ENCODE data around the gene UGDH. TPM values are rescaled to one million over a fixed set of nuclear protein-coding genes. Genes with fewer than 3 reads are reported as not detected.
"Not testable (repeated sequence)": the region's sequence is repeated elsewhere in the genome, so short reads cannot be mapped to it uniquely, and the experiment has no call there.

Gene UGDH
- polyA plus RNA-seq (ENCODE audit: insufficient read length in 3 of 3): 100 to 1,000 TPM in 1 of 3 donors, 10 to 100 TPM in 2; 98.2 to 106 (median 98.2) TPM

- peak; percentile 92 to 96 (median 94) for DNase-seq (ENCODE audit: low read depth in 3 of 3, low spot score in 2 of 3)
Observed at GRCh38 chr4:39527296-39528060, at the start of gene UGDH. Gene UGDH (minus strand): TSS chr4:39527439. CDS start chr4:39521512, 5,927 bp downstream.

- no peak for DNase-seq (ENCODE audit: low read depth in 3 of 3, low spot score in 2 of 3)
Observed at GRCh38 chr4:39574946-39575345, 47.7 kb upstream of the UGDH start.

GRCh38 chr4:39571504-39571903, 44.3 kb upstream of the UGDH start:
- no peak for DNase-seq (ENCODE audit: low read depth in 3 of 3, low spot score in 2 of 3)

- no peak for DNase-seq (ENCODE audit: low read depth in 3 of 3, low spot score in 2 of 3)
Observed at GRCh38 chr4:39571054-39571453, 43.8 kb upstream of the UGDH start.

- no peak for DNase-seq (ENCODE audit: low read depth in 3 of 3, low spot score in 2 of 3)
Observed at GRCh38 chr4:39569209-39569608, 42.0 kb upstream of the UGDH start.

- DNase-seq (ENCODE audit: low read depth in 3 of 3, low spot score in 2 of 3): no peak
Observed at GRCh38 chr4:39568805-39569204, 41.6 kb upstream of the UGDH start.

- no peak for DNase-seq (ENCODE audit: low read depth in 3 of 3, low spot score in 2 of 3)
Observed at GRCh38 chr4:39565878-39566600, 38.8 kb upstream of the UGDH start.

- no peak for DNase-seq (ENCODE audit: low read depth in 3 of 3, low spot score in 2 of 3)
Observed at GRCh38 chr4:39563346-39563847, 36.2 kb upstream of the UGDH start.

- DNase-seq (ENCODE audit: low read depth in 3 of 3, low spot score in 2 of 3): no peak
Observed at GRCh38 chr4:39562792-39563191, 35.6 kb upstream of the UGDH start.

- no peak for DNase-seq (ENCODE audit: low read depth in 3 of 3, low spot score in 2 of 3)
Observed at GRCh38 chr4:39559626-39560025, 32.4 kb upstream of the UGDH start.

GRCh38 chr4:39555472-39555871, 28.2 kb upstream of the UGDH start:
- no peak for DNase-seq (ENCODE audit: low read depth in 3 of 3, low spot score in 2 of 3)

- no peak for DNase-seq (ENCODE audit: low read depth in 3 of 3, low spot score in 2 of 3)
Observed at GRCh38 chr4:39548425-39549067, 21.3 kb upstream of the UGDH start.

GRCh38 chr4:39544580-39545315, 17.5 kb upstream of the UGDH start:
- no peak for DNase-seq (ENCODE audit: low read depth in 3 of 3, low spot score in 2 of 3)

- DNase-seq (ENCODE audit: low read depth in 3 of 3, low spot score in 2 of 3): not testable (repeated sequence)
Observed at GRCh38 chr4:39544080-39544479, 16.8 kb upstream of the UGDH start.

GRCh38 chr4:39543034-39543433, 15.8 kb upstream of the UGDH start:
- DNase-seq (ENCODE audit: low read depth in 3 of 3, low spot score in 2 of 3): no peak

GRCh38 chr4:39542611-39543012, 15.4 kb upstream of the UGDH start:
- no peak for DNase-seq (ENCODE audit: low read depth in 3 of 3, low spot score in 2 of 3)

GRCh38 chr4:39541987-39542610, 14.9 kb upstream of the UGDH start:
- DNase-seq (ENCODE audit: low read depth in 3 of 3, low spot score in 2 of 3): no peak

GRCh38 chr4:39539089-39539611, 11.9 kb upstream of the UGDH start:
- DNase-seq (ENCODE audit: low read depth in 3 of 3, low spot score in 2 of 3): no peak

GRCh38 chr4:39533541-39533940, 6.3 kb upstream of the UGDH start:
- DNase-seq (ENCODE audit: low read depth in 3 of 3, low spot score in 2 of 3): no peak

- DNase-seq (ENCODE audit: low read depth in 3 of 3, low spot score in 2 of 3): not testable (repeated sequence)
Observed at GRCh38 chr4:39532237-39532636, 5.0 kb upstream of the UGDH start.
